Activated CD8-positive, alpha-beta memory T cell treated with anti-CD3 and anti-CD28 coated beads, Interleukin-2, amount 10 ng/mL, durations not matched to agents 7 days and 5 days (primary cell): ENCODE results near the gene LRTM2. TPM values are rescaled to one million over a fixed set of nuclear protein-coding genes. Genes with fewer than 3 reads are reported as not detected.

Experiments
- ATAC-seq: fragments of 150-1000 bp; cut with Tn5 transposase; one replicate; pipeline ENCODE4 v1.10.0; 2021; ENCODE audit warnings: moderate library complexity
- CTCF ChIA-PET: fragments of 350-600 bp; sonication (Branson Sonifier 250); formaldehyde crosslinking; loops from one replicate; lab custom pipeline; 2021; ENCODE audit warnings: antibody characterized with exemption; lab: Charles Lee
- DNase-seq: peaks from one replicate; pipeline ENCODE4 v3.0.0-alpha.2; 2020
- H3K27ac Mint-ChIP-seq: one replicate; pipeline ENCODE4 v1.8.0; 2021; ENCODE audit warnings: mild to moderate bottlenecking, mixed read lengths
- H3K27me3 Mint-ChIP-seq: one replicate; pipeline ENCODE4 v1.8.0; 2021; ENCODE audit warnings: mixed read lengths
- H3K36me3 Mint-ChIP-seq: one replicate; pipeline ENCODE4 v1.8.0; 2021; ENCODE audit warnings: mild to moderate bottlenecking, mixed read lengths
- H3K4me1 Mint-ChIP-seq: one replicate; pipeline ENCODE4 v1.8.0; 2021; ENCODE audit warnings: mixed read lengths
- H3K4me3 Mint-ChIP-seq: one replicate; pipeline ENCODE4 v1.8.0; 2021; ENCODE audit warnings: mild to moderate bottlenecking, moderate library complexity, mixed read lengths
- H3K9me3 Mint-ChIP-seq: one replicate; pipeline ENCODE4 v1.8.0; 2022; ENCODE audit warnings: low read depth, mixed read lengths
- total RNA-seq, 2 experiments: library from RNA; stranded (reverse); gene quantifications; one replicate each; pipeline ENCODE4 v1.2.3, GENCODE V29; 2021

The LRTM2 gene
- total RNA-seq, 2 experiments from 2014 or later = not detected

DNA sequence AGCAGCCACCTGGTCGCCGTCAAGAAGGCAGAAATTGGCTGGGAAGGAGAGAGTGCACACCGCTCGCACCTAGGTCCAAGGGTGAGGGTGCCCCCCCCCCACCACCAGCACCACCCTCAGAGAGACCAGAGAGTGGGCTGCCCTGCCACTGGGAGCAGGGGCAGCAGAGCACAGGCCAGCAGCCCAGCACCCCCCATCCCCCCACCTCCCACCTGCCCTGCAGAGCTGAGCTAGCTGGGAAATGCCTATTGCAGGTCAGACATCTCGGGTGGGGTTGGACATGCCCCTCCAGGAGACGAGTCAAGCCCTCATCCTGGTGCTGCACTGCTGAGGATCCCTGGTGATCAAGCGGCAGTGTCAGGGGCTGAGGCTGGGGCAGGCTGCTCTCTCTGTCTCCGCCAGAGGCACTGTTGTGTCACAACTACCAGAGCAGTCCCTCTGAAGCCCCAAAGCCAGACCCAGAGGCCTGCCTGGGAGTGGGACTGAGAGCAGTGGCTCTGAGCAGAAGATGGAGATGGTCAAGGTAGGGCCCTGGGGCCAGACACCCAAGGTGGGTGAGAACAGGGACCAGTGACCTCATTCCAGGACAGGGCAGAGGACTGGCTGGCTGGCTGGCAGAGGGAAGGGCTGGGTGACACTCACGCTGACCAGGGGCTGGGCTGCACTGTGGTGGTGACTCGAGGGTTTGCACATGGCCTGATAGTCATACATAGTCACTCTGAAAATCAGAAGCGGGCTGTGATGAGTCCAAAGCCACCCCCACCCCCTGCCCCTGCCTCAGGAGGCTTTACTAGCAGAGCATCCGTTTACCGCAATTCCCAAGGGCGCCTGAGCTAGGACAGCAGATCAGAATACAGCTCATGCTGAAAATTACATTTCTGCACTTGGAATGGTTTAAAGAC, 19.7 kb upstream of the LRTM2 start:
- no peak overlapping the region for H3K27ac Mint-ChIP-seq
- H3K9me3 Mint-ChIP-seq = no peaks in the 10 kb centered on the region
- DNase-seq = no peak
- no peak for ATAC-seq
- H3K4me1 Mint-ChIP-seq = peaks cover 10% of the 10 kb centered on the region
- no peaks in the 10 kb centered on the region for H3K36me3 Mint-ChIP-seq
- no peak overlapping the region for H3K4me3 Mint-ChIP-seq
- no peaks in the 10 kb centered on the region for H3K27me3 Mint-ChIP-seq
- CTCF ChIA-PET = interaction anchor here (1.0 to 2.8 kb wide), 3 partner anchors 139 to 148 kb away, joined by 3 to 12 read pairs (median 6); no protein-coding TSS in a partner anchor

DNA sequence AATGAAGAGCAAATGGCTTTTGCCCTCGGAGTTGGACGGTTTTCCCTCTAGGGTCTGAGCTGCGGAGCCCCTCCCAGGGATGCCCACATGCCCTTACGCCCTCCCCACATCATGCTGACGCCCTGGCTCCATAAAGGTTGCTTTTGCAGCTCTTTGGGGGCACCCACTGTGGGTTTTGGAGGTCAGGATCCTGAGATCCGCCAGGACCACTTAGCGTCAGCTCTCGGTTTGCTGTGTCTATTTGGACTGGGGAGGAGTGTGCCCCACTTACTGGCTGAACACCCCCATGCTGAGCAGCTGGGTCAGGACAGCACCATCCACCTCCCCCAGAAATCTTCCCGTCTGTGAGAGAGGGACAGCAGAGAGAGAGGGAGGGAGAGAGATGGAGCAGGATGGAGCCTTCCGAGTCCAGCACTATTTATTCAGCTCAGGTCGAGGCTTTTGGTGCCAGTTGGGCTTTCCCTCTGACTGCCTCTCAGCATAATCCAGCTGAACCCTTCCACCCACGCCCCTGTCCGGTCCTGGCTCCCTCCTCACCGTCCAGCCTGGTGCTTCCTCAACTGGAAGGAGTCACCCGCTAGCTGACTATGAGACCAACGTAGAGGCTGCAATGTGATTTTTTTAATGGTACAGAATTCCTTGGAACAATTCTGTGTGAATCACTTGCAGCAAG, 18.9 kb upstream of the LRTM2 start:
- Mint-ChIP-seq H3K36me3 (no peaks in the 10 kb centered on the region), H3K4me3 (no peak overlapping the region), H3K4me1 (peaks cover 7% of the 10 kb centered on the region), H3K27ac (no peak overlapping the region), H3K27me3 (no peaks in the 10 kb centered on the region), H3K9me3 (no peaks in the 10 kb centered on the region)
- CTCF ChIA-PET = interaction anchor here (1.0 to 2.8 kb wide), 2 partner anchors 139 to 149 kb away, joined by 3 to 12 read pairs; no protein-coding TSS in a partner anchor
- ATAC-seq (no peak), DNase-seq (no peak)

DNA sequence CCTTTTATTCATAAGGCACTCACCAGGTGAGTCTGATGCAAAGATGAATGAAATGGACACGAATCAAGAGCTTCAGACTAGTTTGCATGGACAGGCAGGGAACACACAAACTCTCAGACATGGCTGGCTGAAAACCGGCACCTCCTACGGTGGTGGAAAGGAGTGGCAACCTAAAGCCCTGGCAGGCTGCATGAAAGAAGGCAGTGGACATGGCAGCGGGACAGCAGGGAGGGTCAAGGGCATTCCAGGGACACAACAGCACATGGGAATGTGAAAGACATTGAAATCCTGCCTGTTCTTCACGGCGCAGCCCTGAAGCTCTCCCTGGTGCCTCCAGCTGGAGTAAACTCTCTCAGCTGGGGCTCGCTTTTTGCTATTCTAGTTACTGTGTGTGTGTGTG, 16.6 kb upstream of the LRTM2 start:
- no peak for DNase-seq
- CTCF ChIA-PET = interaction anchor here (2.8 kb wide), 1 partner anchor 136 kb away, joined by 12 read pairs; no protein-coding TSS in a partner anchor
- H3K4me1 Mint-ChIP-seq = peaks cover 13% of the 10 kb centered on the region

DNA sequence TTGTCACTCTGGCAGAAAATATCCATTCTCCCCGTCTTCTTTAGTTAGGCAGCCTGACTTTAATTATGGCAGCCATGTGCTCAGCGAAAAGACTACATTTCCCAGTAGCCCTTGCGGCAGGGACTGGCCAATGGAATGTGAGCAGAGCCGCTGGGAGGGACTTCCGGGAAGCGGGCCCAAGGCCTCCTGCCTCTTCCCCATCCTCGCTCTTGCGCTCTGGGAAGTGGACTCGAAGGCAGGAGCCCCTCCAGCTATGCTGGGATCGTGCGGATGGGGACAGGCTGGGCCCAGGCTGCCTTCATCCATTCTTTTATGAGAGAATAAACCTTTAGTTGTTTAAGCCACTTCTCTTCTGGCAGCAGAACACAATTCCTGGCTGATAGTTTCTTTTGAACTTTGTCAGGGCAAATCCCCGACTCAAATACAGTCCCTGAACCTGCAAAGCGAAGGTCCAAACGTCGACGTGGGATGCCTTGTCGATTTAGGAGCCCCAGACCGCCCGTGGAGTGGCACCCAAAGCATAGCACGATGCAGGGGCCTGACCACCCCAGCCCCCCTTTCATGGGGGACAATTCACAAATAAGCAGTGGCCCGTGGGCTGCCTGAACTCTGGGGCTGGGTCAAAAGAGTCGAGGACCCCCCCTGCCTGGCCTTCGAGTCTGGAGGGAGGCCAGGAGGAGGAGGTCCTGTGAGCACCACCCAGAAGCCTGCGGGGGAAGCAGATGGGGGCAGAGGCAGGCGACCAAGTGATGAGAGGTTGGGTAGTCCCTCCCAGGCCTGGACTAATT, 15.6 kb upstream of the LRTM2 start:
- Mint-ChIP-seq H3K9me3 (no peaks in the 10 kb centered on the region), H3K27ac (peak overlapping the region; percentile 70), H3K4me1 (peaks cover 19% of the 10 kb centered on the region), H3K27me3 (no peaks in the 10 kb centered on the region), H3K4me3 (no peak overlapping the region), H3K36me3 (no peaks in the 10 kb centered on the region)
- ATAC-seq (peak; percentile 98), DNase-seq (peak; percentile 94)
- CTCF ChIA-PET = interaction anchor here (1.0 to 1.7 kb wide), 3 partner anchors 11 to 135 kb away, joined by 3 to 4 read pairs (median 3); no protein-coding TSS in a partner anchor

More for the DNA sequence above, 16.6 kb upstream of the LRTM2 start:
- Mint-ChIP-seq H3K4me3 (no peak overlapping the region), H3K27ac (no peak overlapping the region), H3K36me3 (no peaks in the 10 kb centered on the region), H3K9me3 (no peaks in the 10 kb centered on the region), H3K27me3 (no peaks in the 10 kb centered on the region)
- no peak for ATAC-seq

DNA sequence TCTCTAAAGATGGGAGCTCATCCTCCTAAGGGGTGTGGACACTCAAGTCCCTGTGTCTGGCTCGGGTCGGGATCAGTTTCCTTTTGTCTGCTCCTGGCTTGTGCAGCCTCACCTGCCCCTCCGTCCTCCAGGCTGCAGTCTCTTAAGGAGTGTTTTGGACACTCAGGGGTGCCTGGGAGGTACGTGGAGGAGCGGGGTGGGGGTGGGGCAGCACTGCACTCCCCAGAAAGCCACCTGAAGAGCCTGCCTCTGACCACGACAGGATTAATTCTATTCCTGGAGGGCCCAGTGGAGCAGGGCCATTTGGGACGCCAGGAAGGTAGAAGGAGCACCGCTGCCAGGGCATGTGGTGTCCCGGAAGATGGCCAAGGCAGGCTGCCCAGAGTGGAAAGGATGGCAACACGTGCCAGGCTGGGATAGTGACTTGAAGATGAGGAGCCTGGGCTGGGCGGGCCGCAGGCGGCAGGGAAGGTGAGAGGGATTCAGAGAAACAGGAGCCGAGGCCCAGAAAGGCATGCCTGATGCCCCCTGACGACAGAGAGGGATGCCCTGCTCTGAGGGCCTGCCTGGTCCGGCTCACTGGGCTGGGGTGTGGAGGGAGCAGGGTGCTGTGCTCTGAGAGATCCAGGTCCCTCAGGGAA, 14.8 kb upstream of the LRTM2 start:
- Mint-ChIP-seq H3K27me3 (no peaks in the 10 kb centered on the region), H3K4me3 (no peak overlapping the region), H3K36me3 (no peaks in the 10 kb centered on the region), H3K9me3 (no peaks in the 10 kb centered on the region), H3K4me1 (peaks cover 21% of the 10 kb centered on the region), H3K27ac (peak overlapping the region; percentile 35)
- ATAC-seq (no peak), DNase-seq (no peak)
- CTCF ChIA-PET = interaction anchor here (0.9 to 1.7 kb wide), 5 partner anchors 10 to 153 kb away, joined by 3 to 4 read pairs (median 3); no protein-coding TSS in a partner anchor

DNA sequence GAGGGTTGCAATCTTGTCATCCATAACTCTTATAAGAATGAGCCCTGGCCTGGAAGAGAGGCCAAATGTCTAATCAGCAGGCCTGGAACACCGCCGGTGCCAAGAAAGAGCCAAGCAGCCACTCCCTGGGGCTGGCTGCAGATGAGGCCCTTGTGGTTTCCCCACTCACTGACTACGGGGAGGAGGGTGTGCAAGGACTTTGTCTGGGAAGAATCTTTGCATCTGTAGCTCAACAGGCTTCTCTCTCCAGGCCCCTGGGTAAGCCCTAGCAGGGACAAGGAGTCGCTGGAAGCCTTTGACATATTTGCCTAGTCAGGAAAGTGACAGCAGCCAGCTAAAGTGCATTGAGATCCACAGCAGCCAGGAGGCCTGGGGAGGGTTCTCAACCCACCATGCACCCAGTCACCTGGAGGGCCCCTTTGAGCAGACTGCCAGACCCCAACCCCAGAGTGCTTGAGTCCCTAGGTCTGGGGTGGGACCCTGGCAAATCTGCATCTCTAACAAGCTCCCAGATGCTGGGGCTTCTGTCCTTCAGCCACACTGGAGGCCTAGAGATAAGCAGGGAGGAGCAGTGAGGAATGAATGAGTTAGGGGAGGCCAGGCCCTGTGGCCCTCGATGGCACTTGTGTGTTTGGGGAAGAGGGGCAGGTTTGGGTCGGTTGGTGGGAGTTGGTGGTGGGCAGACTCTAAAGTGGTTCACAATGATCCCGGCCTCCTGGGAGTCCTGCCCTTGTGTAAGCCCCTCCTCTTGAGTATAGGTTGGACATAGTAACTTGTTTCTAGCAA, 13.9 kb upstream of the LRTM2 start:
- Mint-ChIP-seq H3K36me3 (no peaks in the 10 kb centered on the region), H3K27ac (no peak overlapping the region), H3K9me3 (no peaks in the 10 kb centered on the region), H3K4me1 (peaks cover 22% of the 10 kb centered on the region), H3K27me3 (no peaks in the 10 kb centered on the region), H3K4me3 (no peak overlapping the region)
- DNase-seq (no peak), ATAC-seq (no peak)
- CTCF ChIA-PET = interaction anchor here (0.6 to 1.3 kb wide), 4 partner anchors 26 to 776 kb away, joined by 3 to 4 read pairs (median 3); no protein-coding TSS in a partner anchor

DNA sequence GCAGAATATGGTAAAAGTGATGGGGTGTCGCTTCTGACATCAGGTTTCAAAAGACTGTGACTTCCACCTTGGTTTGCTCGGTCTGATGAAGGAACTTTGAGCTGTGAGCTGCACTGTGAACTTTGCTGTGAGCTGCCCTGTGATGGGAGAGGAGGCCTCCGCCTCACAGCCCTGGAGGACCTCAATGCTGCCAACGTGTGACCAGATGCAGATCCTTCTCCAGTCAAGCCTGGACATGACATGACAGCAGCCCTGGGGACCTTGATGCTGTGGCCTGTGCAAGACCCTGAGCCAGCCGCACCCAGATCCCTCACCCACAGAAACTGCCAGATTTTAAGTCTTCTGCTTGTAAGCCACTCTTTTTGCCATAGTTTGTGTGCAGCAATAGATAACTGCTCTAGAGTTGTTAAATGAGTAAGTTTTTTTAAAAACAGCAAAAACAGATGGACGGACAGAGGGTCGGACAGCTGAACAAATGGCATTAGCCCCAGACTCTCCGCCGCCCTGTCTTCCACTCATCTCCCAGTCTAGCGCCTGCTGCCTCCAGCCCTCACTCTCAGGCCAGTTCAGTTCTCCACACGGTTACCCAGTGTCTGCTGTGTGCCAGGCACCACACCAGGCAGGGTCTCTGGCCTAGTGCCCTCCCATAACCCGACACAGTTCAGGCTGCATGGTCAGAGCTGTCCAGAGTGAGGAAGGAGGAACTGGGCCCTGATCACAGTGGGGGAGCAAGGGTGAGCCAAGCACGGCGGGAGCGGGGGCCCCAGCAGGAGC, 13.1 kb upstream of the LRTM2 start:
- CTCF ChIA-PET = interaction anchor here (0.6 to 1.3 kb wide), 3 partner anchors 25 to 775 kb away, joined by 3 to 4 read pairs (median 3); no protein-coding TSS in a partner anchor
- H3K27me3 Mint-ChIP-seq = no peaks in the 10 kb centered on the region
- peak overlapping the region; percentile 20 for H3K27ac Mint-ChIP-seq
- no peaks in the 10 kb centered on the region for H3K36me3 Mint-ChIP-seq
- DNase-seq (no peak), ATAC-seq (no peak)
- no peaks in the 10 kb centered on the region for H3K9me3 Mint-ChIP-seq
- peaks cover 22% of the 10 kb centered on the region for H3K4me1 Mint-ChIP-seq
- H3K4me3 Mint-ChIP-seq = no peak overlapping the region

DNA sequence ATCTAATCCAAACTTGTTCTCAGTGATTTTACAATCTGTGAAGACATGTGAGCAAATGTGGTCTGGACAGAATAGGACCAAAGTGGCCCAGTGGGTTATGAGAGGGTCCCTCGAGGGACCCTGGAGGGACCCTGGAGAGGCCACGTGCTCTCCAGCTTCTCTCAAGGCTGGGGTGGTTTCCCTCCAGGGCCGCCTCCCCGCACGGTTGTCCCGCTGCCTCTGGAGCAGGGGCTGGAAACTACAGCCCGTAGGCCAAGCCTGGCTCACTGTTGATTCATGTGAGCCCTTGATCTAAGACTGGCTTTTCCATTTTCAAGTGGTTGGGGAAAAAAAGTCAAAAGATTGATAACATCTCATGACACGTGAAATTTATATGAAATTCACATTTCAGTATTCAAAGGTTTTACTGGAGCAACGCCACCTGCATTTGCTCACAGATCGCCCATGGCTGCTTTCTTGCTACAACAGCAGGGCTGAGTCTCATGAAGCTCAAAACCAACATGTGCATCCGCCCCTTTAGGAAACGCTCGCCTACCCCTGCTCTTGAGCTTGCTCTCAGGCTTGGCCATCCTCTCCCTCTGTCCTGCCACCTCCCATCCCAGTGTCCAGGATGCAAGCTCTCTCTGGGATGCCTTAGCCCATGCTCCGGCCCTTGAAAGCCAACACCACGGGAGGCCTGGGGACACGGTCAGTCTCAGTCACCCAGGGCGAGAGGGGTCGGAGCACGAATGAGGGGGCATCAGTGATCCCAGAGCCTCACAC, 12.1 kb upstream of the LRTM2 start:
- CTCF ChIA-PET = interaction anchor here (1.3 kb wide), 1 partner anchor 132 kb away, joined by 4 read pairs; no protein-coding TSS in a partner anchor
- no peak overlapping the region for H3K27ac Mint-ChIP-seq
- ATAC-seq (no peak), DNase-seq (no peak)
- H3K4me1 Mint-ChIP-seq = peaks cover 26% of the 10 kb centered on the region
- H3K9me3 Mint-ChIP-seq = no peaks in the 10 kb centered on the region
- H3K27me3 Mint-ChIP-seq = no peaks in the 10 kb centered on the region
- H3K4me3 Mint-ChIP-seq = no peak overlapping the region
- H3K36me3 Mint-ChIP-seq = no peaks in the 10 kb centered on the region

DNA sequence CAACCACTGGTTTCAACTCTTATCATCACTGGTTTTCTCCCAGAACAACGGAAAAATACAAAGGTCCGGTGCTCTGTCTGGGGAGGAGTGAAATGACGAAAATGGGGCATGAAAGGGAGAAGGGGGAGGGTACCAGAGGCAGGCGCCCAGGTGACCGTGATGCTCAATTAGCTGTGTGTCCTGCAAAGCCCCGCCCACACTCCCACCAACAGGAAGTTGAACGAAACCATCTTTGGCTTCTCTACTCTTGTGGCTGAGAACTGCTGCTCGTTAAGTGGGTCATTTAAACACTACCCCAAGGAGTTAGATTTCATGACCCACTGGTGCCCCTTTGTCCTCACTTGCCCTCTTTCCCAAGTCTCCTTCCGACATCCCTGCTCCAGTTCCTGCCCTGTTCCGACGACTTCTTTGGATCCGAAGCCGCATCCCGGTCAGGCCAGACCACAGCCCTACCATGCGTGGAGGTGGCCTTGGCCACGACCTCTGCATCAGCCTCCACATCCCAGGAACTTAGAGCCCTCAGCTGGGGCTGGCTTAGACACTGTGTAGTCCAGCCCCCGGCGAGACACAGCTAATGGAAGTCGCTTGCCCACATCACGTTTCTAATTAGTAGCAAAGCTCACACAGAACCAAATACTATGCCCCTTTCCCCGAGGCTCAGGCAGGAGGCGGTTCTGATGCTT, 11.4 kb upstream of the LRTM2 start:
- Mint-ChIP-seq H3K27me3 (no peaks in the 10 kb centered on the region), H3K27ac (no peak overlapping the region), H3K9me3 (no peaks in the 10 kb centered on the region), H3K36me3 (no peaks in the 10 kb centered on the region), H3K4me3 (no peak overlapping the region), H3K4me1 (peaks cover 26% of the 10 kb centered on the region)
- CTCF ChIA-PET = no interaction called here
- DNase-seq (no peak), ATAC-seq (no peak)

DNA sequence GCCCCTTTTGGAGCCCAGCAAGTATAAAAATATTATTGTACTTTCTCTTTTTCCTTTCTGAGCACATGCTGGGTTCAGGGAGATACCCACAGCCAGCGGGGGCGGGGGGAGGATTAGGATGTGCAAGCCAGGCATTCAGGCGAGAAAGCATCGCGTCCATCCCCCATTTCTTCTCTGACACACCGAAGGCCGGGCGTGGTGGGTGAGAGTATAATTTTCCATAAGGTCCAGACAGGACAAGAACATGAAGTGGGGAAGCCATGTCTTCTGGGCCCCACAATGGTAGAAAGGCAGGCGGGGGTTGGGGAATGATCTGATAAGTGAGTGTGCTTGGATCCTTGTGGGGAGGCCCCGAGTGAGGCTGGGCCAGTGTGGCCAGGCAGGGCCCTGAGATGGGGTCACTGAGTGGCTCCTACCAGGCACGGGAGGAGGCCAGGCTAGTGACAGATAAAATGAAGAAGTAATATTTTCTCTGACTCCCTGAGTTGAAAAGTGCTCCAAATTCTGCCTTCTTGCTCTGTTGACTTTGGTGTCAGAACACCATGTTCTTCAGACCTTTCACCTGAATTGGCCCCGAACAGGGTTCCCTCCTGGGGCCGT, 10.7 kb upstream of the LRTM2 start:
- CTCF ChIA-PET = no interaction called here
- Mint-ChIP-seq H3K4me1 (peaks cover 21% of the 10 kb centered on the region), H3K27me3 (no peaks in the 10 kb centered on the region), H3K36me3 (no peaks in the 10 kb centered on the region), H3K4me3 (no peak overlapping the region), H3K9me3 (no peaks in the 10 kb centered on the region), H3K27ac (no peak overlapping the region)
- ATAC-seq (no peak), DNase-seq (no peak)
